GM12873 (cell line): ENCODE data around the gene OR7E24.
A peak's percentile ranks its signal among the peaks of the same experiment; 100 is the strongest.

Experiments
- CTCF ChIP-seq: IDR thresholded peaks from 2 replicates; pipeline ENCODE4 v1.5.1; 2012; ENCODE audit warnings: low read depth, mild to moderate bottlenecking, moderate library complexity, low read length, control low read depth; ENCODE audit not compliant: insufficient read depth; ENCODE audit errors: missing control alignments

OR7E24 gene

GRCh38 chr19:9250630-9251029 is at the start of gene OR7E24:
Gene OR7E24 (plus strand): TSS chr19:9250930. CDS start chr19:9251044, 114 bp downstream.
- no peak for TF ChIP-seq CTCF

GRCh38 chr19:9205501-9206113 is 45.1 kb upstream of the OR7E24 start:
- TF ChIP-seq CTCF = peak; percentile 87

- TF ChIP-seq CTCF = no peak
Measured at GRCh38 chr19:9219489-9219888, 31.2 kb upstream of the OR7E24 start, which contains the start of gene OR7D4. Gene OR7D4 (minus strand): TSS chr19:9219589. CDS start chr19:9214837, 4,752 bp downstream.

- no peak for TF ChIP-seq CTCF
Measured at GRCh38 chr19:9251236-9251635, 506 bp downstream of the OR7E24 start.

- no peak for TF ChIP-seq CTCF
Measured at GRCh38 chr19:9289231-9289884, 38.6 kb downstream of the OR7E24 start.

- no peak for TF ChIP-seq CTCF
Measured at GRCh38 chr19:9295411-9295849, 44.7 kb downstream of the OR7E24 start.

GRCh38 chr19:9296336-9296735 is 45.6 kb downstream of the OR7E24 start:
- no peak for TF ChIP-seq CTCF
